ENCODE measurements around the gene ME3.

GRCh38 chr11:86435711-86436110, 236.7 kb downstream of the ME3 start:
- TF ChIP-seq CTCF (conservative IDR thresholded peaks at IDR 0.05; ENCODE audit: low read length) = no peak
- TF ChIP-seq EZH2phosphoT487 (IDR thresholded peaks at IDR 0.05; ENCODE audit: borderline replicate concordance, low read depth, low read length) = no peak
